ENCODE measurements around the gene OVOL2. TPM values are rescaled to one million over a fixed set of nuclear protein-coding genes. Genes with fewer than 3 reads are reported as not detected.
"Not testable (repeated sequence)": the region's sequence is repeated elsewhere in the genome, so short reads cannot be mapped to it uniquely, and the experiment has no call there.

The OVOL2 gene
- total and polyA plus RNA-seq, 2 of the 4 experiments (the other 2 are of a cell fraction) = not detected

DNA sequence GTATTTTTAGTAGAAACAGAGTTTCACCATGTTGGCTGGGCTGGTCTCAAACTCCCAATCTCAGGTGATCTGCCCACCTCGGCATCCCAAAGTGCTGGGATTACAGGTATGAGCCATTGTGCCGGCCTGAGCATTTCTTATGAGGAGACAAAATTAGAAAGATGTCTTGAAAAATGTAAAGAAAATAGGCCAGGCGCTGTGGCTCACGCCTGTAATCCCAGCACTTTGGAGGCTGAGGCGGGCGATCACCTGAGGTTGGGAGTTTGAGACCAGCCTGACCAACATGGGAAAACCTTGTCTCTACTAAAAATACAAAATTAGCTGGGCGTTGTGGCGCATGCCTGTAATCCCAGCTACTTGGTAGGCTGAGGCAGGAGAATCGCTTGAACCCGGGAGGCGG is 42.9 kb upstream of the OVOL2 start:
- H3K9me1 ChIP-seq (ENCODE audit: insufficient read depth, low read length); H3K4ac ChIP-seq (ENCODE audit: low read depth, low read length); H2BK15ac ChIP-seq (ENCODE audit: low read depth, low read length); intact Hi-C loops (cut with micrococcal nuclease); H3K36me3 ChIP-seq (ENCODE audit: control insufficient read depth, insufficient read depth, low read length); in situ Hi-C loops (cut with MboI; ENCODE audit: low sequenced_read_pairs); H3K9me3 ChIP-seq (ENCODE audit: control insufficient read depth, insufficient read depth, low read length); H3K27ac ChIP-seq (ENCODE audit: insufficient read depth, low read length); H2BK20ac ChIP-seq (ENCODE audit: low read depth, low read length); dilution Hi-C loops (cut with HindIII; ENCODE audit: low sequenced_read_pairs, unreplicated experiment); H3K4me3 ChIP-seq (ENCODE audit: insufficient read depth, low read depth, low read length); H3K27me3 ChIP-seq (ENCODE audit: control insufficient read depth, insufficient read depth, low read length); H2AFZ ChIP-seq (replicated peaks; ENCODE audit: low read length, poor library complexity); H4K91ac ChIP-seq (ENCODE audit: insufficient read depth, low read depth, low read length); H3K23ac ChIP-seq (ENCODE audit: low read depth, low read length); CTCF ChIA-PET; H3K14ac ChIP-seq (replicated peaks; ENCODE audit: low read depth, low read length); H4K8ac ChIP-seq (ENCODE audit: low read depth in 2 of 2, low read length in 2 of 2); H3K56ac ChIP-seq (ENCODE audit: extremely low read depth, insufficient read depth, low read length); H2BK120ac ChIP-seq (ENCODE audit: low read depth, low read length); H2BK5ac ChIP-seq (ENCODE audit: low read depth, low read length, poor library complexity, severe bottlenecking); H3K4me1 ChIP-seq (ENCODE audit: control insufficient read depth, insufficient read depth, low read length); H3K79me1 ChIP-seq (ENCODE audit: low read depth in 1 of 2, low read length in 2 of 2); H4K5ac ChIP-seq (ENCODE audit: low read depth, low read length); H3K18ac ChIP-seq (ENCODE audit: low read depth, low read length); H4K20me1 ChIP-seq (ENCODE audit: insufficient read depth, low read length); DNase-seq; H3K9ac ChIP-seq (ENCODE audit: low read depth, low read length); H2AK9ac ChIP-seq (replicated peaks; ENCODE audit: low read depth, low read length, poor library complexity); H2AK5ac ChIP-seq (ENCODE audit: low read depth, low read length); H3K4me2 ChIP-seq (ENCODE audit: low read depth, low read length); ATAC-seq (ENCODE audit: low read depth); POLR2A ChIA-PET (ENCODE audit: unreplicated experiment); BruUV-seq (replicated peaks): not testable (repeated sequence)
- WGBS, 2 experiments (ENCODE audit: extremely low coverage in 2 of 2, insufficient read length in 1 of 2) = no CpG with 5 or more reads among the region's 11 CpGs

Measured in IMR-90 (cell line).